ENCODE data around the gene SART3.

The SART3 gene

DNA sequence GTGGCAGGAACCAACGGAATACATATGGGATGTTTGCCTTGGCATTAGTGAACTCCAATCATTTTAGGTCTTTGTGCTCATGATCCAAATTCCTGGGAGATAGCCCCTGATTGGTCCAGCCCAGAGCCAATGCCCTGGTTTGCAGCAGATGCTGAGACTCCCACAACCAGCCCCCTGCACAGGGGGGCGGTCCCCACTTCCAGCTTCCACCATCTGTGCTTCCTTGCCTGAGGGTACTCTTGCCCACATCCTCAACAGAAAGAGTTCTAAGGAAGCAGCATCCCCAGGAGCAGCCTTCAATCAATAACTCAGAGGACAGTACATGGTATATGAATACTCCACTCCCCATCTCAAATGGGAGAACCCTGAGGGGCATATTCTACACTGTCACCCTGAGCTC is 85.6 kb downstream of the SART3 start:
- no peak overlapping the region for H3K27ac ChIP-seq
- TF ChIP-seq ZFX (IDR thresholded peaks at IDR 0.05): no peak
- TF ChIP-seq, protein P1, sequence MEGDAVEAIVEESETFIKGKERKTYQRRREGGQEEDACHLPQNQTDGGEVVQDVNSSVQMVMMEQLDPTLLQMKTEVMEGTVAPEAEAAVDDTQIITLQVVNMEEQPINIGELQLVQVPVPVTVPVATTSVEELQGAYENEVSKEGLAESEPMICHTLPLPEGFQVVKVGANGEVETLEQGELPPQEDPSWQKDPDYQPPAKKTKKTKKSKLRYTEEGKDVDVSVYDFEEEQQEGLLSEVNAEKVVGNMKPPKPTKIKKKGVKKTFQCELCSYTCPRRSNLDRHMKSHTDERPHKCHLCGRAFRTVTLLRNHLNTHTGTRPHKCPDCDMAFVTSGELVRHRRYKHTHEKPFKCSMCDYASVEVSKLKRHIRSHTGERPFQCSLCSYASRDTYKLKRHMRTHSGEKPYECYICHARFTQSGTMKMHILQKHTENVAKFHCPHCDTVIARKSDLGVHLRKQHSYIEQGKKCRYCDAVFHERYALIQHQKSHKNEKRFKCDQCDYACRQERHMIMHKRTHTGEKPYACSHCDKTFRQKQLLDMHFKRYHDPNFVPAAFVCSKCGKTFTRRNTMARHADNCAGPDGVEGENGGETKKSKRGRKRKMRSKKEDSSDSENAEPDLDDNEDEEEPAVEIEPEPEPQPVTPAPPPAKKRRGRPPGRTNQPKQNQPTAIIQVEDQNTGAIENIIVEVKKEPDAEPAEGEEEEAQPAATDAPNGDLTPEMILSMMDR (conservative IDR thresholded peaks at IDR 0.05): no peak

DNA sequence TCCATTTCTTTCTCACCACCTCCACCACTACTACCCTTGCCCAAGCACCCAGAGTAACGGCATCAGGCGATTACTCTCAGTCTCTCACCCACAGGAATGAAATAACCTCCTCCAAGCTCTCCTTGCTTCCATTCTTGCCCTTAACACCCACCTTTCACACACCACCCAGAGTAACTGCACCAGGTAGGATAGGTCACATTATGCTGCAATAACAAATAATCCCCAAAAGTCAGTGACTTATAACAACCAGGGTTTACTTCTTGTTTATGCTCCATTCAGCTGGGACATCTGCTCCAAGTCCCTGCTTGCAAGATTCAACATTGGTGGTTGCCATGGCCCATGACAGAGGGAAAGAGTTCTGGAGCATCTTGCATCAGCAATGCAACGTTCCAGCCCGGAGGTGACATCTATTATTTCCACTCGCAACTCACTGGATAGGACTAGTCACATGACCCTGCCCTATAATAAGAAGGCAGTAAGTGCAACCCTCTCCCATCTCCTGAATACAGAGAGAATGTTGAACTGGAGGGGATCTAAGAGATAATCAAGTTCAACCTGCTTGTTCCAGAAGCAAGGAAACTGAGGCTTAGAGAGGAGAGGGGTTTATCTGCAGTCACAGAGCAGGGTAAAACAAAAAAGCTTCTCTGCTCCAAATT is 87.4 kb downstream of the SART3 start:
- TF ChIP-seq, protein P1 (conservative IDR thresholded peaks at IDR 0.05): no peak
- no peak overlapping the region for H3K27ac ChIP-seq

Data from C4-2B (cell line).